Coronary artery (tissue), 2 donors: Measurements from ENCODE around the gene RUNX3.

Experiments
- DNase-seq: peaks from one replicate; pipeline ENCODE4 v3.0.0-alpha.2; 2017; ENCODE audit warnings: low spot score
- H3K27ac ChIP-seq, 2 donors: fragments of 200-600 bp; sonication (generic); one replicate each; pipeline ENCODE4 v1.5.1; 2016 to 2019
- H3K4me3 ChIP-seq: fragments of 200-600 bp; sonication (generic); 2 replicates; pipeline ENCODE4 v1.5.1; 2016; ENCODE audit warnings: mild to moderate bottlenecking, moderate library complexity
- CTCF ChIP-seq: fragments of 200-600 bp; sonication (generic); IDR thresholded peaks from one replicate; pipeline ENCODE4 v1.5.1; 2019; ENCODE audit warnings: antibody characterized with exemption

Gene RUNX3

GRCh38 chr1:24957016-24957807, 27.1 kb upstream of the RUNX3 start:
- TF ChIP-seq CTCF = no peak
- no peak overlapping the region for H3K27ac ChIP-seq
- H3K4me3 ChIP-seq = no peak overlapping the region
- no peak for DNase-seq

- Histone ChIP-seq H3K4me3 (no peak overlapping the region), H3K27ac (no peak overlapping the region)
- no peak for TF ChIP-seq CTCF
- no peak for DNase-seq
These were observed 25.8 kb upstream of the RUNX3 start for GRCh38 chr1:24955779-24956365.

- H3K4me3 ChIP-seq = no peak overlapping the region
- TF ChIP-seq CTCF = no peak
- DNase-seq = no peak
- H3K27ac ChIP-seq = no peak overlapping the region
These were observed 25.1 kb upstream of the RUNX3 start for GRCh38 chr1:24955161-24955560.

GRCh38 chr1:24954631-24955030, 24.6 kb upstream of the RUNX3 start:
- no peak for TF ChIP-seq CTCF
- Histone ChIP-seq H3K4me3 (no peak overlapping the region), H3K27ac (no peak overlapping the region)
- no peak for DNase-seq

GRCh38 chr1:24954022-24954421, 23.9 kb upstream of the RUNX3 start:
- no peak overlapping the region for H3K4me3 ChIP-seq
- no peak for TF ChIP-seq CTCF
- no peak overlapping the region for H3K27ac ChIP-seq
- DNase-seq = no peak

- Histone ChIP-seq H3K4me3 (no peak overlapping the region), H3K27ac (no peak overlapping the region)
- no peak for TF ChIP-seq CTCF
- DNase-seq = no peak
These were observed 22.4 kb upstream of the RUNX3 start for GRCh38 chr1:24952413-24952841.
